Measurements from ENCODE around the gene DNAJB6.

DNAJB6 gene

DNA sequence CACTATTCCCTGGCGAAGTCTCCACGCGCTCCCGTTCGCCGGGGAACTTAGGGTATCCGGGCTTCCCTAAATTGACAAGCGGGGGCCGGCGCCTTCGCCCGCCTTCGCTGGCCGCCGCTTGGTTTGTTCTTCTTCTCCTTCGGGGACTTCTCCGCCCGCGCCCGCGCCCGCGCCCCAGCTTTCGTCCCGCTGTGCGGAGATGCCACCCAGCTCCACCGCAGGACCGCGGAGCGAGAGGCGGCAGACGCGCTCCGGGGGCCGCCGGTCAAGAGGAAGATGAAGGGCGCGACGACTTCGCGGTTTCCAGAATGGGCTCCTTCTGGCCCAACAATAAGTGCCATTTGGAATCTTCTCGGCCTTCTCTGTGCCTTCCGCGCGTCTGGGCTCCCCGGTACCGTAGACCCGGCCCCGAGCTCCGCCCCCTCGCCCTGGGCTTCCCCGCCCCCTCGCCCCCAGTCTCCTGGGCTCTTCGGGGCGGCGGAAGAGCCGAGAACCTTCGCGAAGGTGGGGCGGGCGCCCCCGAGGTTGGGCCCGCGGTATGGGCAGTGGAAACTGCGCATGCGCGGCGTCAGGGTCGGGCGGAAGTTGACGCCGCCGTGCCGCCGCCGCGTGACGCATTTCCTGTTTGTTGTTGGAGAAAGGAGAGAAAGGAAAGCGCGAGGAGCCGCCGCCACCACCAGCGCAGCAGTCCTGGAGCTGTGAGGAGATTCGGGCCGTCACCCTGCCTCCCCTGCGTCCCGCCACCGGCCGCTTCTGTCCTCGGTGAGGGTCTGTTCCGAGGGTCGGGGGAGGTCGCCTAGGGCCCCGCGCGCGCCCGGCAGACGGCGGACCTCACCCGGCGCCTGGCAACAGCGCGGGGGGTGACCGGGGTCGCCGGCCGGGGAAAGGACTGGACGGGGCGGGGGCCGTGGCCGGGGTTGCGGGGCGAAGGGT, at the start of gene DNAJB6:
TSS of gene DNAJB6 (plus strand) at position 622 of the 933 bp plus-strand sequence. CDS start 21,569 bp downstream, outside the sequence.
- in situ Hi-C loops (cut with MboI; ENCODE audit: low sequenced_read_pairs), result no loop called here

DNA sequence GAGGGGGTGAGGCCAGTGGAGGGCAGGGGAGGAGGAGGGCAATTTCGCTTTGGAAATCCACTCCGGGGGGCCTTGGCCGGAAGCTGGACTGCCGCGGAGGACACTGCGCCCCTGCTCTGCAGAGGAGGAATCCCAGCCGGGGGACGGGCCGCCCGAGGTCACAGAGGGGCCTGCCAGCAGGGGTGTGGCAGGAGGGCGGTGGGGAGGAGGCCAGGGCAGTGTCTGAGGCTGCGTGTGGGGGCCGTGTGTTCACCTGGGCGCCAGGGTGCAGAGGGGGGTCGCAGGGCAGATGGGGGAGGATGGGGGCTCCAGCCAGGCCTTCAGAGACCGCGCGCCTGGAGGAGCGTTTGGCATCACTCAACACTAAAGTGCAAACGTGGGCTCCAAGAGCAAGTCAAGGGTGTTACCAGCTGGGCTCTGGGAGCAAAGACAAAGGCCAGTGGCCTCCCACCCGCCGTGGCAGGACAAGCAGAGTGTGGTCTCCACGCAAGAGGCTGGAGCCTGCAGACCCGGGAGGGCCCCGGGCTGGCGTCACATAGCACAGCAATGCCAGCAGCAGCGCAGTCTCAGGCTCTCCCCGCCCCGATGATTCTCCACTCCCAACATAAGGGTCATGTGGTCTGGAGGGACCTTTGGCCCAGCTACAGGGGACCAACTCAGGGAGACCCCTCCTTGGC, 45.3 kb upstream of the DNAJB6 start:
- in situ Hi-C loops (cut with MboI; ENCODE audit: low sequenced_read_pairs), result no loop called here

DNA sequence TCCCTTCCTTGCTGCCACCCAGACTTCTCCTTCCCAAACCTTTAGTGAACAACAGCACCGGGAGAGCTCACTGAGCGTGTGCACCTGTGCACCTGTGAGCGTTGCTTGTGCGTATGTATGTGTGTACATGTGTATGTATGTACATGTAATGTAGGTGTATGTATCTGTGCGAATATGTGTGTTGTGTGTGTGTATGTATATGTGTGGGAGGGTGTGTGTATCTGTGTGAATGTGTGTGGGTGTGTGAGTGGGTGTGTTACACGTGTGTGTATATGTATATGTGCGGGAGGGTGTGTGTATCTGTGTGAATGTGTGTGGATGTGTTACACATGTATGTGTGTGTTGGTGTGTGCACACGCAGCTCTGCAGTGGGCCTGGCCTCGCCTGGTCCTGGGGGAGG, 44.5 kb upstream of the DNAJB6 start:
- in situ Hi-C loops (cut with MboI; ENCODE audit: low sequenced_read_pairs), result no loop called here

DNA sequence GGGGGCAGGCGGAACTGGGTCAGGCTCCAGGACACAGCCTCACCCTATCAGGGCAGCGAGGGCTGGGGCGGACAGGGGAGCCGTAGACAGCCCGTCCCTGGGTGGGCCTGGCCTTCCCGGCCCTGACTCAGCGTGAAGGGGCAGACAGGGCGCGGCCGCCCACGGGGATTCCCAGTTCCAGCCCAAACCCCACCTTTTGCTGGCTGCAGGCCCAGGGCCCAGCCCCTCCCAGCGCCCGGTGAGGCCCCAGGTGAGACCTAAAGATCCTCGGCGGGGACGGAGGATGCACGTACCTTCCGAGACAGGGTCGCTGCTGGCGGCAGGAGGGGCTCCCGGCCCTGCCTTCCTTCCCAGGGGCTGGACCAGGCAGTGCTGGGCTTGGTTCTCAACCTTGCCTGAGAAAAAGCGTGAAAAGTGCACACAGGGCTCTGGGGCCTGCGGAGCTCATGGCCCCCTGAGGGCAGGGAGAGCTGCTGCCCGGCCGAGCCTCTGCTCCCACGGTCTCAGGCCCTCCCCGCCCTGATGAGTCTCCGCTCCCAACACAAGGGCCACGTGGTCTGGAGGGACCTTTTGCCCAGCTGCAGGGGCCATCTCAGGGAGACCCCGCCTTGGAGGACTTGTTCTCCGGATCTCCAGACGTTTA, 43.9 kb upstream of the DNAJB6 start:
- in situ Hi-C loops (cut with MboI; ENCODE audit: low sequenced_read_pairs), result no loop called here

DNA sequence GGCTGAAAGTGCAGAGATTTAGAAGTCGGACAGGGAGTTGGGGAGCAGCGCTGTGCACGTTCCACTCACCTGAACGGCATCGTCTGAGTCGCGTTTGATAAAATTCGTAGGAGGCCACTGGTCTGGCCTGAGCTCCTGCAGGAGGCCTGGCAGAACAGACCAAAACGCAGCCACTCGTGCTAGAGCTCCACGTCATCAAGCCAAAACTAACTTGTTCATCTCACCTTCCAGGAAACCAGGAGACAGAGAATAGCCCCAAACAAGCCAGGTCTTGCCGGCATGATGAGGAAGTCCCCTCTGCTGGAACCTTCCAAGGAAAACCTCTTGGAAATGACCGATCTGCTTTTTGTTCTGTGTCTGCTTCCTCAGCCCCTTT, 43.4 kb upstream of the DNAJB6 start:
- in situ Hi-C loops (cut with MboI; ENCODE audit: low sequenced_read_pairs), result no loop called here

DNA sequence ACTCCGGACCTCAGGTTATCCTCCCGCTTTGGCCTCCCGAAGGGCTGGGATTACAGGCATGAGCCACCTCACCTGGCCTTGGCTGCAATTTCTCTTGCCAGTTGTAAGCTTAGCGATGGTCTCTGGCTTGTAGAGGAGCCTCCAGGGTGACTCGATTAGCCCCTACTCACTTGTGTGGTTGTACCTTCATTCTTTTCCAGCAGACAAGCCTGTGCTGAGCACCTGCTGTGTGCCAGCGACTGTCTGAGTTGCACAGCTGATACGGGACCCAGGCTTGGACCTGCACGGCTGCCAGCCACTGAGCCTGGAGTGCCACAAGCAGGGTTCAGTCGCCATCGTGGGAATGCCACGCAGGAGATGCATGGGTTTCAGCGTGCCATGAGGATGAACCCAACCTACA, 42.0 kb upstream of the DNAJB6 start:
- in situ Hi-C loops (cut with MboI; ENCODE audit: low sequenced_read_pairs), result no loop called here

DNA sequence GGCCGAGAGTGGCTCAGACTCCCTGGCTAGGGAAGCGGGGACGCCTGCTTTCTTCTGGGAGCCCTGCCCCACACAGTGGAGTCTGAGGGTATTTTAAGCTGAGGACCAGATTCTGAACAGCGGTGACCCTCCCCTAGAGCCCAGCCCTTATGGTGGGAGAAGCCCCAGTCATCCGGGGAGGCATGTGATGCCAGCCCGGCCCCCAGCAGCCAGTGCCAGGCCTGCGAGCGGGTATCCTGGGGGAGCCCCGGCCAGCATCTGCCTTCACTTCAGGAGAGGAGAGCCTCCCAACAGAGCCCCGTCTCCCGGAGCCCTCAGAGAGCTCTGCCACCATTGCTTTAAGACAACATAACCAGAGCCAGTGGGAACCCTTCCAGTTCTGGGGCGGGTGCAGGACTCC, 41.5 kb upstream of the DNAJB6 start:
- in situ Hi-C loops (cut with MboI; ENCODE audit: low sequenced_read_pairs), result no loop called here

DNA sequence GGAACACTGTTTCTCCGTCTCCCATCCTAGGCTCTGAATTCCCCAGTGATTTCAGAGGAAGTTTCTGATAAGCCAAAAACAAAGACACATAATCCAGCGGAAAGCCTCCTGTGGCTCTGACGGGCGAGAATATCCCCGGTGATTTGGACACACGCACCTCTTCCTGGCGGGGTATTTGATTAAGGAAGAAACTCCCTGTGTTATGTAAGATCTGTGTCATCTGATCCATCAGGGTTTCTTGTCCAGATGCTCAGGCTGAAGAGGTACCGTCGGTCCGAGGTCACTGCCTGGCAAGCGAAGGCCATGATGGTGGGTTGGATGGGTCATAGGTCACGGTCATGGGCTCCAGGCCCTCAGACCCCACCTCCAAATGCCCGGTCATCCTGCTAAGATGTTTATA, 39.6 kb upstream of the DNAJB6 start:
- in situ Hi-C loops (cut with MboI; ENCODE audit: low sequenced_read_pairs), result no loop called here

DNA sequence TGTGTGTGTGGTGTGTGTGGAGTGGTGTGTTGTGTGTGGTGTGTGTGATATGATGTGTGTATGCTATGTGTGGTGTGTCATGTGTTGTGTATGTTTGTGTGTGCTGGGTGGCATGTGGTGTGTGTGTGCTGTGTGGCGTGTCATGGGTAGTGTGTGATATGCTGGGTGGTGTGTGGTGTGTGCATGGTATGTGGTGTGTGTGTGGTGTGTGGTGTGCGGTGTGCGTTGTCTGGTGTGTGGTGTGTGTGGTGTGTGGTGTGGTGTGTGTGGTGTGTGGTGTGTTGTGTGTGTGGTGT, 37.5 kb upstream of the DNAJB6 start:
- in situ Hi-C loops (cut with MboI; ENCODE audit: low sequenced_read_pairs), result no loop called here

DNA sequence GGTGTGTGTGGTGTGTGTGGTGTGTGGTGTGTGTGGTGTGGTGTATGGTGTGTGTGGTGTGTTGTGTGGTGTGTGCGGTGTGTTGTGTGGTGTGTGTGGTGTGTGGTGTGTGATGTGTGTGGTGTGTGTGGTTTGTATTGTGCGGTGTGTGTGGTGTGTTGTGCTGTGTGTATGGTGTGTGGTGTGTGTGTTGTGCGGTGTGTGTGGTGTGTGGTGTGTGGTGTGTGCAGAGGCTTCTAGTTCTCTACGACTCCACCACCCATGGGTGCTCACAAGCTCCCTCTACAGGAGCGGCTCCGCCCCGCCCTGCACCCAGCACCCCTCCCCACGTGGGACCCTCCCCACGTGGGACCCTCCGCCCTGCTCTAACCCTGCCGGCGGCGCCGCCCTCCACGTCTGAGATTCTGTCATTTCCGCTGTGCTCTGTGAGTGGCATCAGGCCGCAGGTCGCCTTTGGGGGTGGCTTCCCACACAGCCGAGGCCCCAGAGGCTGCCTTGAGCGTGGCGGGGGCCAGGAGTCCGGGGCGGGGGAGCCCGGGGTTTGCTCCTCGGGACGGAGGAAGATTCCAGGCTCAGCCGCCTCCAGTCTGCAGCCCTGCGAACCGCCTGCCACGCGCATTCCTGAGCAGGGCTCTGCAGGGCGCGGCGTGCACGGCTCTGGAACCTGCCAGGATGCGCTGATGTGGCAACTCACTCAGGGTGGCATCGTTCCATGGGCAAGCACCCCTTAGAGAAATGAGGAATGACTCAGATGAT, 37.0 kb upstream of the DNAJB6 start:
- in situ Hi-C loops (cut with MboI; ENCODE audit: low sequenced_read_pairs), result no loop called here

DNA sequence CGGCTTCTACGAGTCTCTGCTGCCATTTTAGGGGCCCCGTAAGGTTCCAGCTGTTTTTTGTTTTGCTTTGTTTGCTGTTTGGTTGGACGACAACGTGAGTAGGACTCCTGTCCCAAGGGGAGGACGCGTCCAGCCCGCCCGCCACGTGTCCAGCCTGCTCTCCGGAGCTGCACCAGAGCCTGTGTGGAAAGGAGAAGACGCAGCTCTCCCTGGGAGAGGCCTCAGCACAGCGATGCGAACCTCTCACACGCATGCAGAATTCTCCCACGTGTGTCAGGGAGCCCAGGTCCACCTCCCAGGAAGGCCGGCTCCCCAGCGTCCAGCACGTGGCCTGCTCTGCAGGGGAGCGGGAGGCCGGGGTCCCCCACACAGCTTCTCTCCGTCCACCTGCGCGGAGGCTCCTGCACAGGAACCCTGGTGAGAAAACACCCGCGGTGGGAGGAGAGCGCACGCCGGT, 36.4 kb upstream of the DNAJB6 start:
- in situ Hi-C loops (cut with MboI; ENCODE audit: low sequenced_read_pairs), result no loop called here

DNA sequence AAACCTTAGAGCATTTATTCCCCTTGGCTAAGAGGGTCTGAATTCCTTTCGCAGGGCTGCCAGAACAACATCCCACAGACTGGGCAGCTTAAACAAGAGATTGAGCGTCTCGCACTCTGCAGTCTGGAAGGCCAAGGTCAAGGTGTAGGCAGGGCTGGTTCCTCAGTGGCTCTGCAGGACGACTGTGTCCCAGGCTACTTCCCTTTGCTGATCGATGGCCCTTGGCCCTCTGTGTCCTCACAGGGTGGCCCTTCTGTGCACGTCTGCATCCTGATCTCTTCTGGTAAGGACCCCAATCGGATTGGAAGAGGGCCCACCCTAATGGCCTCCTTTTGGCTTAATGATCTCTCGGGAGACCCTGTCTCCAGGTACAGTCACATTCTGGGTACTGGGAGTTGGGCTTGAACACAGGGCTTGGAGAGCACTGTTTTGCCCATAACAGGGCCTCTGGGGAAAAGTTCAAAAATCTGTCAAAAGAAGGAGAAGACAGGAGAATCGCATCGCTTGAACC, 35.1 kb upstream of the DNAJB6 start:
- in situ Hi-C loops (cut with MboI; ENCODE audit: low sequenced_read_pairs), result no loop called here

DNA sequence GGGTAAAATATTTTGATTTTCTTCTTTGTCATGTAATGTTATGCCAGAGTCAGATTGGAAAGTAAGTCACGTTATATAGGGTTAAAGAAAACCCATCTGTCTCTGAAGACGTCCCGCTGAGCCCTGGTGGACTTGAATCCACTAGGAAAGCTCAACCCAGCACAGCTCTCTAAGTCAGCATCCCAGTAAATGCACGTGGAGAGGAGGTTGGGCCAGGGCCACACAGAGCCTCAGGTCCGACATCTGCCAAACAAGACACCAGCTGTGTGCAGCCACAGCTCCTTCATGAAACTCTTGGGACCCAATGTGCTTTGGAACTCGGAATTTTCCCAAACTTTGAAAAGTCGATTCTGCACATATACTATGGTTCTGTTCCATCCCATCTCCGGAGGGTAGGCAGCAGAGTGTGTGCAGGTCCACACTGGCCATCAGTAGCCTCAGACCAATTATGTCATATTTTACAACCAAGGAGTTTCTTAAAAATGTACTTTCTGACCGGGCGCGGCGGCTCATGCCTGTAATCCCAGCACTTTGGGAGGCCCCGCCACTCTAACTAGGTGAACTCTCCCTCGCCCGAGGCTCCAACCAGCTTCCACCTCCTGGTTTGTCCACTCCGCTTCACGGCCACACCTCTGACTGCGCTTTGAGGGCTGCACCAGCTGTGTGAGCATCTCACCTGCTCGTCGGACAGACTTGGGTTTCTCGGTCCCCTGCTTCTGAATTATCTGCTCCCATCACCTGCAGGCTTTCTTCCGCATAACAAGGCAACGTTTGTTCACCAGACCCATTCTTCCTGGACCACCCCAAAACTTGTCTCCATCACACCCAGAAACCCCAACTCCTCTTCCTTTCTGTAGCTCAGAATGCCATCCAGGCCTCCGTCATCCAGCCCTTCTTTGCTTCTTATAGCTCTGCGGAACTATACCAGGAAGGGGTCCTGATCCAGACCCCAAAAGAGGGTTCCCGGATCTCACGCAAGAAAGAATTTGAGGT, 29.7 kb upstream of the DNAJB6 start:
- in situ Hi-C loops (cut with MboI; ENCODE audit: low sequenced_read_pairs), result no loop called here

DNA sequence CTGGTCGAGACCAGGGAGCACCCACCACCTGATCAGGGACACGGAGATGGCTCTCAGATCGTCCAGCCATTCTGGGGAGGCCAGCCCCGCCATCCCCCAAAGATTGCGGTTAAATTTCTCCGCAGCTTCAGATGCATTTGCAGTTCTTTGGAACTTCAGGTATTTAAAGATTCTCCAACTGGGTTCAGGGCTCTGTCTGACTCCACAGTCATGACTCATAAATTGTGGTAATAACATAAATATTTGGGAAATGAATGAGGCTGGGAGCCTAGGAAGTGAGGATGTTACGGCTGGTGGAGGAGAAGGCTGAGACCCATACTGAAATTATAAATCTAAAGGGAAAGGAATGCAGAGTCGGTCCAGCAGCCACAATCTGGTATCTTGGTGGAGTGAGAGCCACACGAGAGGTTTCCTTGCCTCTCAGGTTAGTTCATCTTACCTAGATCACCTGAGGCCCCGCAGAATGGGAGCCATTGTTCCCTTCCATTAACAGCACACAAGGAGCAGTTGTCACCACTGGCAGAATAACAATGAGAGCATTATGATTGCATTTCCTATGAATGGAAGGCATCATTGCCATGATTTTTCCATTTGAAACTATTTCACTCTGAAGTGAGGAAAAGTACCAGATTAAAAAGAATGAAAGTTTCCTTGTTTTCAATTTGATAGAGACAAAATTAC, 26.7 kb upstream of the DNAJB6 start:
- in situ Hi-C loops (cut with MboI; ENCODE audit: low sequenced_read_pairs), result no loop called here

DNA sequence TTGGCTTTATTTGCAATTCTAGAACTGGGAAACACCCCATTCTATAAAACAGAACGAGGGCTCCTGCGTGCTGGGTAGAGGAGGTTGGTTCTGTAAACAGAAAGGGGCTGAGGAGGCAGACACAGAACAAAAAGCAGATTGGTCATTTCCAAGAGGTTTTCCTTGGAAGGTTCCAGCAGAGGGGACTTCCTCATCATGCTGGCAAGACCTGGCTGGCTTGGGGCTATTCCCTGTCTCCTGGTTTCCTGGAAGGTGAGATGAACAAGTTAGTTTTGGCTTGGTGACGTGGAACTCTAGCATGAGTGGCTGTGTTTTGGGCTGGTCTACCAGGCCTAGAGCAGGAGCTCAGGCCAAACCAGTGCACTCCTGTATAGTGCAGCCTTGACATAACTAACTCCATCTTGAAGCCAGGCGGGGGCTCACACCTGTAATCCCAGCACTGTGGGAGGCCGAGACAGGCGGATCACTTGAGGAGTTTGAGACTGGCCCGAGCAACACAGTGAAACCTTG, 26.1 kb upstream of the DNAJB6 start:
- in situ Hi-C loops (cut with MboI; ENCODE audit: low sequenced_read_pairs), result no loop called here

DNA sequence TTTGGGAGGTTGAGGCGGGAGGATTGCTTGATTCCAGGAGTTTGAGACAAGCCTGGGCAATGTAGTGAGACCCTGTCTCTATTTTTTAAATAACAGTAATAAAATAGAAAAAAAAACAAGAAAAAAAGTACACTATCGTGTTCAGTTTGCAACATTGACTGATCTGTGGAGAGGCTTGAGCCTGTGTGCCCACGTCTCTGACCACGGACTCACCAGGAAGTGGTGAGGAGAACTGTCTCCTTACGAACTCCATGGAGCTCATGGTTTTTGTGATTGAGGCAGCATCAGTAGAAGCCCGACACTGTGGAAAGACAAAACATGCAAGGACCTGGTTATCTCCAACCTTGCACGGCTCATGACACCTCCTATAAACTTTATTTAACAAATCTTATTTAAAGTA, 23.9 kb upstream of the DNAJB6 start:
- in situ Hi-C loops (cut with MboI; ENCODE audit: low sequenced_read_pairs), result no loop called here

DNA sequence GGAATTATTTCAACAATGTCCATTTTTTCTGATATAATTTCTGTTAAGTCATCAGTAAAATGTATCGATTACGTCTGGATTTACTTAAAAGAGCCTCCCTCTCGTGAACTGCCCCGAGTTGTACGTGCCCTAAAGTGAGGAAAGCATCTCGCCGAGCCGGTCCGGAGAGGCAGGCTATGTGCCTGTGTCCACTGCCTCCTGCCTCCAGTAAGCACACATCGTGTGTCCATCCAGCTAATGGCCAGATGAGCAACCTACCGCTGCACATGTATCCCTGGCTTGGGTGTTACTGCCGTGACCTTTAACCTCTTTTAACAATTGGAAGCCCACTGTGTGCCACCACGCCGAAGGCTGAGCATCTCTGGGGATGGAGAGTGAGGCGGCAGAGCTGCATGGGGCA, 23.2 kb upstream of the DNAJB6 start:
- in situ Hi-C loops (cut with MboI; ENCODE audit: low sequenced_read_pairs), result no loop called here

DNA sequence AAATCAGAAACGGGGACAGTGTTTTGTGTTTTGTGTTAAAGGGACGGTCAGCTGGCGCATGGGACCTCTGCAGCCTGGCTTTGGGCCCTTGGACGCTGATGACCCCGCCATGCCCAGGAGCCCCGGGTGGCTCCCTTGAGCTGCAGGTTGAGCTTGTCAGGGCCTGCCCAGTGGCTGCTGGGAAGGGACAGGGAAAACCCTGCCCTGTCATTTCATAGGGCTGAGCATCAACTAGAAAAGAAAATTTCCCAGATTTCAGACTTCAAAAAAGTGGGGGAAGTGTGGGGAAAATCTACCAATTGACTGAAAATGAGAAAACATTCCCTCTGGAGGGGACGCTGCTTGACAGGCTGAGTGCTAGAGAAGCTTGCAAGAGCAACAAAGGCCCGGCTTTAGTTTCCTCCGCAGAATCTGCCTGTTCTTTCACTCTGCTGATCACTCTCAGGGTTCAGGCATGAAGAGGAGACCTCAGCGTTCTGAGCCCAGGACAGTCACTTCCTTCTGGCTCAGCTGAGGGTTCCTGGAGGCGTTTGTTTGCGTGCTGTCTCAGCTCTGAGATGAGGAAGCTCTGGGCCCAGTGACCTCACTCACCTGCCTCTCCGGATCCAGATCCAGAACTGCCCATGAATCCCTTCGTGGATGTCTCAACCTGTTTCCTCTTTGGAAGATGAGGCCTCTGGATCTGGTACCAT, 18.6 kb upstream of the DNAJB6 start:
- in situ Hi-C loops (cut with MboI; ENCODE audit: low sequenced_read_pairs), result no loop called here

Data from HL-60/S4 treated with retinoic acid at 250 ng/mL for 4 days and 3 days (cell line).